NCI-H510A treated with DMSO at 0.1 percent for 48 hours (cell line): ENCODE measurements around the gene TYW3.

ENCODE experiments used
- DNase-seq: peaks from one replicate; lab custom pipeline; 2025; lab: John Stamatoyannopoulos, UW

The TYW3 gene, protein sequence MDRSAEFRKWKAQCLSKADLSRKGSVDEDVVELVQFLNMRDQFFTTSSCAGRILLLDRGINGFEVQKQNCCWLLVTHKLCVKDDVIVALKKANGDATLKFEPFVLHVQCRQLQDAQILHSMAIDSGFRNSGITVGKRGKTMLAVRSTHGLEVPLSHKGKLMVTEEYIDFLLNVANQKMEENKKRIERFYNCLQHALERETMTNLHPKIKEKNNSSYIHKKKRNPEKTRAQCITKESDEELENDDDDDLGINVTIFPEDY

DNA sequence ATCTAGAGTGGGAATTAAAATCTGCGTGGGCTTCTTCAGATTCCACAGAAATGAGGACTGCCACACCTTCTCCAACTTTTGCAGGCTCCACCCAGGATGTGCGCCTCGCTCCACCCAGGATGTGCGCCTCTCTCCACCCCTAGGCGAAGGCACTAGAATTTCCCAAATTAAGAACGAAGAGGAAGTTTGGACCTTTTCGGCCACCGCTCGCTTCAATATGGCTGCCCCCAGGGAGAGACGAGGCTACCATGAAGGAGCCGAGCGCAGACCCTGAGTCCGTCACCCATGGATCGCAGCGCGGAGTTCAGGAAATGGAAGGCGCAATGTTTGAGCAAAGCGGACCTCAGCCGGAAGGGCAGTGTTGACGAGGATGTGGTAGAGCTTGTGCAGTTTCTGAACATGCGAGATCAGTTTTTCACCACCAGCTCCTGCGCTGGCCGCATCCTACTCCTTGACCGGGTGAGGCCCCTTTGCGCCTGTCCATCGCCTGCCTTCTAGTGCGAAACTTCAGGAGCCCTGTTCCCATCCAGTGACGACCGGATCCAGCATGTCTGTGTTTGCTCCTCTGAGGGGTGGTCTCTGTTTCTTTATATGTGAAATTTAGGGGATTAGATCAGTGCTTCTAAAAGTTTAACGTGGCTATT is at the start of gene TYW3, which contains the start of gene CRYZ:
Gene TYW3 (plus strand): TSS at position 193 of the 644 bp plus-strand sequence. CDS start 93 bp downstream, at position 286.
Gene CRYZ (minus strand): TSS at position 91 of the 644 bp plus-strand sequence. CDS start 8,229 bp downstream, outside the sequence.
- DNase-seq, result peak; percentile 97

DNA sequence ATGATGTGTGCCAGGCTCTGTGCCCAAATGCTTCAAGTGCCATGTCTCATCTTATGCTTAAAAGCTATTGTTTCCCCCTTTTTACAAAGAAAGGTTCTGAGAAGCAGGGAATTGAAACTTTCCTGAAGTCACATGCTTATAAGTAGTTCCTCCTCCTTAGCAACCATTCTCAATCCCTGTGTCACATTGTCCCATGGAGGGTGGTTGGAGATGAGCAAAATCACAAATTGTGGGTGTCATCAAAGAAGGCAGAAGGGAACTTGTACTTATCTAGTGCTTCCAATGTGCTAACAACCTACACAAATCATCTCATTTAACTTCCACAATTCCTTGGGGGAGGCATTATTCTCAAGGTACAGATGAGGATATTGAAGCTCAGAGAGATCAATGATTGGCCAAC is 49.3 kb upstream of the TYW3 start:
- no peak for DNase-seq

DNA sequence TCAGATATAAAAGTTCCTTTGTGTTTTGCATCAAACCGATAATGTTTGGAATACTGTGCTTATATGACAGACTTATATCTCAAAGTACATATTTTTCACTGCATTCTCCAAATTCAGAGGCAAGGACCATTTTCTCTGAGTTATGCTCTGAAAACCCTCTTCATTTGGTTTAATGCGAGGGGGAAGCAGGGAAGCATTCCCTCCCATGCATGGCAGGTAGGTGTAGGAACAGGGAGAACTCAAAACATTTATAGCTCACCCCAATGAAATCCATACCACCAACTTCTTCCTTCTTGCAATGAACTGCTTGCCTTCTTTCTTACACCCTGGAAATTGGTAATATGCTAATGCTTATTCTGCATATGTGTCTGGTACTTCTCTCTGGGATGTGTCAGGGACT is 48.7 kb upstream of the TYW3 start:
- no peak for DNase-seq

DNA sequence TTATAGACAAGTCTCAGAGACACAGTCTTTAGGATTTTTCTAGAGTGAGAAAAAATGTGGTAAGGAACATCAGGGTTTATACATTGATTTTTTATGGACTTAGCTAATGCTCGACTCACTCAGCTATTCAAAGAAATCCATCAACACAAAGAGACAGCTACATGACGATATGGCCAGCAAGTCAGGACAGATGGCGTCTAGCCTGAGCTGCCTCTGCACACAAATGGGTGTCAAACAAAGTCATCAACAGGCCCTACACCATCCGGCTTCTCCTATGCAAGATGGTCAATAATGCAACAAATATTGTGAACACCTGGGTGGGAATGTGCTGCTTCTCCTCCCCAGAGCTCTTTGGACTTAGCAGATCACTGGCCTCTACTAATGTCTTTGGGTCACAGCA is 46.0 kb upstream of the TYW3 start:
- no peak for DNase-seq

DNA sequence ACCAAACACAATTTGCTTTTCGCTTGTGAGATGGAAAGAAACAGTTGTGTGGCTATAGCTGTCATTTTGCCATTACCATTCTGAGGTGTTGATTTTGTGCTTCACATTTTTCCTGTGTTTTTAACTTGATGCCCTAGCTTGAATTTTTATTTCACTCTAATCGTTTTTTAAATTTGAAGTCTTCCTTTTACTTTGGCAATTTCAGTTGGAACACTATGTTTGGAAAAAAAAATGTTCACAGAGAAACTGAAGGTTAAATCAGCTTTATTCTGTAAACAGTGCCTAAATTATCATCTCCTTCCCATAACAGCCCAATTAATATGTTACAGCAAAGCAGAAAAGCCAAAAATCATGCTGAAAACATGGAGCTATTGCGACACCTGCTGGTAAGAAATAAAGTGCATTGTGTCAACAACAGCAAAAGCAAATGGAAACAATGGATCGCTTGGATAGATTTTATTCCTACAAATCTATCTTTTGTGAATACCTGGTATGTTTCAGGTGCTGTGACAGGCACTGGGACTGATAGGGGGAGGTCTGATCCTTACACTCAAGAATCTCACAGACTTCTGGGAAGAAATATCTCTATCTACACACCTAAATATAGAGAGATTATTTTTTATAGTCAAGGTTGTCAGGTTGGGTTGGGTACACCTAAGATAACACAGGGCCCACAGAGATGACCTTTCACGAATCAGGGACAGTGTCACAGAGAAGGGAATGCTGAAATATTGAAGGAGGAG is 43.2 kb upstream of the TYW3 start:
- peak; percentile 94 for DNase-seq

DNA sequence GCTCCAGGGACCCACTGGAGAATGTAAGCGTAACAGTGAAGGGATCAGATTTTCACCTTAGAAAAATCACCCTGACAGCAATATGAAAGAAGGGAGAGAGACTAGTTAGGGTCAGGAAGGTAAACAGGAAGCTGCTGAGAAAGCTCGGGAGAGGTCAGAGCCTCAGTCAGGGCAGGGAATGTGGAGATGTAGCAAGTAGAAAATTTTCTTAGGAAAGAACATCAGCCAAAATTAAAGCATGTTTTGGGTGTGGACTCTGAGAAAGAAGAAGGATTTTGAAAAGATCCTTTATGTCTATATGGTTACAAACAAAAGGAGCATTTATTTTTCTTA is 42.6 kb upstream of the TYW3 start:
- DNase-seq, result peak; percentile 71

DNA sequence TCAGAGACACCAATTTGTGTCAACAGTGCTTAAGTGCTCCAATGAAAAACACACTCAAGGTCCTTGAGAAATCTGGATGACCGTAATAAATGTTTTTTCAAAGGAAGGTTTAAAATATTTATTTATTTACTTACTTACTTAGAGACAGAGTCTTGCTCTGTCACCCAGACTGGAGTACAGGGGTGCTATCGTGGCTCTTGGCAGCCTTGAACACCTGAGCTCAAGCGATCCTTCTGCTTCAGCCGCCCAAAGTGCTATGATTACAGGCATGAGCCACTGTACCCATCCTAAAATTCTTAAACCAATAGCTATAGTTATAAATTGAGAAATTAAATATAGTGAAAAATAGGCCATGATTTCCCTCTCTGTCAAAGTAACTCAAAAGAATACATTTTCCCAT is 42.0 kb upstream of the TYW3 start:
- peak; percentile 75 for DNase-seq

DNA sequence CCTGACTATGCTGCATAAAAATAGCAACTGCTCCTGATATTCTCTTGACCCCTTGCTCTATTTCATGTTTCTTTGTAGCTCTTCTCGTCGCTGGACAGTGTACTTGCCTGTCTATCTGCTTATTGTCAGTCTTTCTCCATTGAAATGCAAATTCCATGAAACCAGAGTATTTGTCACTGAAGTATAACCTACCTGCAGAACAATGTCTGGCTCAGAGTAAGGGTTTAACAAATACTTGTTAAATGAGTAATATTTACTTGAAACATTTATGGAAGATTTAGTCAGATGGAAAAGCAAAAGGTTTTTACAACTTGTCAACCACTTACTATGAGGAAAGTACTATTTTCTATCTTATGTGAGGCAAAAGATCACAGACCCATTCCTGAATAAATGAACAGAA is 39.5 kb upstream of the TYW3 start:
- DNase-seq, result no peak

DNA sequence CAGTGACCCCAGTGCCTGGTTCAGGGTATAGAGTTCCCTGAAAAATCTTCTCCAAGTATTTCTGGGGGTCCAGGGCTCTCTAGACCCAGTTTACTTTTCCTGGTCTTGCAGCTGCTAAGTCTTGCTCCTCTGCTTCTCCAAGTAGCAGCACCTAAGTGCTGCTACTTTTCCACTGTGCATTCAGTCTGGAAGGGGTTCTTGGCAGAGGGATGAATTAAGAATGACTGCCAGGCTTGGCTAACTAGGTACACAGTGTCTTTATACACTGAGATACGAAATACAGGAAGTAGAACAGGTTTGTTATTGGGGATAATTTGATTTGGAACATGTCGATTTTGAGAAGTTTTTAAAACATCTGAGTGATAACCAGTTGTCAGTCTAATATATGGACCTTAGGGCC is 35.1 kb upstream of the TYW3 start:
- no peak for DNase-seq

DNA sequence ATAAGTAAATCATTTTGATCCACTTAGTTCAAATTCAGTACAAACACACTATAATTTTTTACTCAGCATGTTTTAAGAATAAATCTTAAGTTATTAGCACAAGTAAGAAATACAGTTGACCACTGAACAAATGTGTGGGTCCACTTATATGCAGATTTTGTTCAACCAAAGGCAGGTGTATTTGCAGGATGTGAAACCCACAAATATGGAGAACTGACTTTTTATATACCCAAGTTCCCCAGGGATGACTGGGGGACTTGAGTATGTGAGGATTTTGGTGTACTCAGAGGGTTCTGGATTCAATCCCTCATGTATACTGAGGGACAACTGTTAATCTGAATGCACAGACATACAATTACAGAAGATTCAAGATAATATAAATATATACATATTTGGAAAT is 33.6 kb upstream of the TYW3 start:
- DNase-seq, result no peak

DNA sequence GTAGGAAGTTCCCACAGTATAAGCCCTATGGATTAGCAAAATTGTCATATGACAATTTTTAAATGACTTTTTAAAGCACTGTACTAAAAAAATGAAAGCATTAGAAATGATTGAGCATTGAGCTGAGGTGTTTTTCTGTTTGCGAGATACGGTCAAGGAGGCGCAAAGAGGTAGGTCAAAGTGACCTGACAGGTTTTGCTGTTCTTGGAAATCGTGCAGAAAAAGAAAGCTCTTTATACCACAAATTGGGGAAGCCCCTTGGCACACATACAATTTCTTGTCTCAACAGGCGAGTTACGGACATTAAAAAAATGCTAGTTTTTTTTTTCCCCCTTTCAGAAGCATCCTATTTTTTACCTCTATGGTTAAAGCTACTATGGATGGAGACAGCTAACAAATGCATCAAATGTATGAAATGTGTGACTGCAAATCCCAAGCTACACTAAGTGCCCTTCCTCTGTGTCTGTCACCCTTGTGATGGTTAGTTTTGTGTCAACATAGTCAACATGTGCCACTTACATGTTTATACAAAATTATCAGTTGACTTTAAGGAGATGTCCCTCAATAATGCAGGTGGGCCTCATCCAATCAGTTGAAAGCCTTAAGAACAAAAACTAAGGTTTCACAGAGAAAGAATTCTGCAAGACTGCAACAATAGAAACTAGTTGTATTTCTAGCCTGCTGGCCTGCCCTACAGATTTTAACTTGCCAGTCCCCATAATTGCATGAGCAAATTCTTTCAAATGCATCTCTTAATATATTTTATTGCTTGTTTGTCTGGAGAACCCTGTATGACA is 29.4 kb upstream of the TYW3 start:
- no peak for DNase-seq

DNA sequence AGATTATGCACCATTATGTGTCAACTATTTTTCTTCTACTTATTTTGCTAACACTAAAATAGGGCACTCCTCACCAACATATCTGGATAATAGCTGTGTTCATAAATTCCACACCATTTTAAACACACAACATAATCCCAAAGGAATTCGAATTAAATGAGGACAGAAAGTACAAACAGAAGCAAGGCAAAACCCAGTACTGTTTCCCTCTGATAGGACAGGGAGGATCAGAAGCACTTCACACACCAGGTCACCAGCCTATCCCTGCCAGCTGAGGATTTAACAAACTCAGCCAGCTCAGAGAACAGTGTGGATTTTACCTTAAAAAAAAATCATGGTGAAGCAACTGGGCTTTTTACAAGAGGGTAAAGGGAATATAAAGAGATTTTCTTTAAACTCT is 20.1 kb upstream of the TYW3 start:
- no peak for DNase-seq

DNA sequence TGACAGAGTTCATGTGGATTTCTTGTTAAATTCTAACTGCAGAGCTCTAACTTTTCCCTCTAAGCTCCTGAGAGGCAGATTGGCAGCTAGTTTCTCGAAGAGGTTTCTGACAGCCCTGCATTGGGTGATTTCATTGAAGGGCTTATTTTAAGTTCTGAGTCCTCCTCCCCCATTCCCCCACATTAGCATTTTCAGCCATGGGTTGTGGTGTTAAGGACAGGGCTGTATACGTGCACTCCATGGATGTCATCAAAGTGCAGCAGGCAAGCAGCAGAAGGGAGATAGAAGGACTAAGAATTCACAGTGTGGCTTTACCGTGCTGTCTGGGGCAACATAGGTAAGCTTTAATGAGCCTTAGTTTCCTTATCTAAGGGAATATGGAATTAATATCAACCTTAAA is 19.1 kb upstream of the TYW3 start:
- DNase-seq, result no peak

DNA sequence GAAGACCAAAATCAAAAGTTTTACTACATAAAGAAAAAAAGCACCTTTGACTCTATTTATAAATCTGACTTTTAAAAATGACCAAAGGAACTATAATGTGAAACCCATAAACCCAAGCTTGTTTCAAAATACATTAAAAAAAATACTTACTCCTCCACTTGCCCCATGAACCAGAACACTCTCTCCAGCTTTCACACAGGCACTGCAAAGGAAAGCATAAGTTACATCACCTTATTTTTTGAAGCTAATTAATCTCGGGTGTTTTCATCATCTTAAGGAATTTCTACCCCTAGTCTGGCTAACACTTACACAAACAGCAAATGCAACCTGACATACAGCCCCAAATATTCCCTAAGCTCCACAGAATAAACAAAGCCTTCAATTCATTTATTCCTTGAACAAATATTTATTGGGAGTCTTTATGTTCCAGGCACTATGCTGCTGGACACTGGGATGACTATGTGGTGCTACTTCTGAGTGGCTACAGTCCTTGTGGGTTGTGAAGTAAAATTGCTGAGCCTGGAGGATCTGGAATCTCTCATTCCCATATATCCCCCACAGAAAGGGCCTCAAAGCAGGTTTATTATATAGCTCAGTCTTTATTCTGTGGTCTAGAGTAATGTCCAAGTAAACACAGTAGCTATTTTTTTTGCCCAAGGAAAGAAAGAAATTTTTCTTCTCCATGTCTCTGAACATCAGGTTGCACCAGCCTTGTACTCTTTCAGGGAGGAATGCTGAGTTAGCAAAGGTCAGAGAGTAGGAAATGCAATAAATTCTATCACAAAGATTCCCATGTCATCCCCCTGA is 18.3 kb upstream of the TYW3 start:
- no peak for DNase-seq

DNA sequence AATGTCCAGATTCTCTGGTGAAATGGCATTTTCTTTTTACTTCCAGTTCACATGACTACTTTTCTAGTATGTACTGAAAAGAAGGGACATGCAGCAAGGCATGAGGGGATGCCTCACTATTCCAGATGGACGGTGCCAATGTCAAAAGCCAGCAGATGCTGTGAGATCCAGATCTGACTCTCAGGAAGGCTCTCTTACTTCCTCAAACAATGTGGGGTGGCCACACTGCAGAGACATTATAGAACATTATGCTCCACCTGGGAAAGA is 17.8 kb upstream of the TYW3 start:
- DNase-seq, result no peak

DNA sequence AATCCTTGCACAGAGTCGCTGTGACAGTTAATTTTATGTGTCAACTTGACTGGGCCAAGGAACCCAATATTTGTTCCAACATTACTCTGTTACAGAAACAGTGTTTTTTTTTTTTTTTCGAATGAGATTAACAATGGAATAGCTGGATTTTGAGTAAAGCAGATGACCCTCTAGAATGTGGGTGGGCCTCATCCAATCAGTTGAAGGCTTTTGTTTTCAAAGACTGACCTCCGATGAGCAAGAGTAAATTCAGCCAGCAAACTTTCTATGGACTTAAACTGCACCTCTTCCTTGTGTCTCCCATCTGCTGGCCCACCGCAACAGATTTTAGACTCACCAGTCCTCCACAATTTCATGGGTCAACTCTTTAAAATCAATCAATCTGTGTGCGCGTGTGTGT is 17.1 kb upstream of the TYW3 start:
- DNase-seq, result no peak

DNA sequence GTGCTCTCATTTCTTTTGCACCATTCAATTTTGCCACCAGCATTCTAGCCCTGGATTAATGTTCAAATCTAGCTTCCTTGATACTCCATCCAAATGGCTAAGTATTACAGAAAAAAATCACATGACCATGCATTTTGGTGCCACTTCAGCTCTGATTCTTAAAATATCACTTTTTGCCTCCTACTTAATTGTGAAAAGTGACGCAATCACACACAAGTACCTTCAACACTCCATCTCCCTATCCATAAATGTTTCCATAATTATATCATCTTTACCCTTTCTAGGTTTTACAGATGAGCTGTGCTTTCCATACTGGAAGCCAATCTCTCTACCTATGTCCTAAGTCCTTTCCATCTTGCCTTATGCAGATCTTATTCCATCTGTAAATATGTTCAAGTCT is 16.1 kb upstream of the TYW3 start:
- no peak for DNase-seq

DNA sequence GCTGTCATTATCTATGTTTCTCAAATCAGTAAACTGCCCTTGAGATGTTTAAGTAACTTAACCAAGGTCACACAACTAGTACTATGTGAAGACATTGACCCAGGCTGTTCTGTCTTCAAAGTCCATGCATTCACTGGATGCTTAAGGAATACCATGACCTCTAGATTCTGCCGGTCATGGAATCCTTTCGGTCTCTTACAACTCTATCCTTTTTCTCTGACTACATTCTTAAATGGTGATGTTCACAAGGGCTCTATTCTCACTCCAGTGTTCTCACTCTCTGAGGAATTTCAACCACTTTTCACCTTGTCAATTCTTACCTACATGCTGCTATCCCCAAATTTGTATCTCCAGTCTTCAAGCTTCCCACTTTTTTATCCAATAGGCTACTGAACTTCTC is 15.3 kb upstream of the TYW3 start:
- no peak for DNase-seq

DNA sequence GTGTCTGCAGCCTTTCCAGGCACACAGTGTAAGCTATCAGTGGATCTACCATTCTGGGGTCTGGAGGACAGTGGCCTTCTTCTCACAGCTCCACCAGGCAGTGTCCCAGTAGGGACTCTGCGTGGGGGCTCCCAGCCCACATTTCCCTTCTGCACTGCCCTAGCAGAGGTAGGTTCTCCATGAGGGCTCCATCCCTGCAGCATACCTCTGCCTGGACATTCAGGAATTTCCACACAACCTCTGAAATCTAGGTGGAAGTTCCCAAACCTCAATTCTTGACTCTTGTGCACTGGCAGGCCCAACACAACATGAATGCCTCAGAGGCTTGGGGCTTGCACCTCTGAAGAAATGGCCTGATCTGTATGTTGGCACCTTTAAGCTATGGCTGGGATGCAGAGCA is 6.9 kb upstream of the TYW3 start:
- DNase-seq, result no peak

DNA sequence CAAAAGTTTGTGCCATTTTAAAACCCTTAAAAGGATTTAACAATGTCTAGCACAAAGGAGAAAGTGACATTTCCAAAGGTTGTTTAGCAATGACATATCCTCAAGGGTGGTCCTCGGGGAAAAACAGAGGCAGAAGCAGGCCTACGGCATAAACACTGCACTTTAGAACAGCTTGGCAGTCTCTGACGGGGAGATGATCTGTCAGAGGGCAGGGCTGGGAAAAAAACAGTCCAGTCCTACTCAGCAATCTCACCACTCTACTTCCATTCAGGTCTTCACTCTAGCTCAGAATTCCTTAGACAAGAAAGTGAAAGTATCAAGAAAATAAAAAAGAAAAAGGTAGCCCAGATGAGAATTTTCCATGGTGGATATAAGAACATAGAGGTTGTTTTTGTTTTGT is 4.2 kb upstream of the TYW3 start:
- no peak for DNase-seq

DNA sequence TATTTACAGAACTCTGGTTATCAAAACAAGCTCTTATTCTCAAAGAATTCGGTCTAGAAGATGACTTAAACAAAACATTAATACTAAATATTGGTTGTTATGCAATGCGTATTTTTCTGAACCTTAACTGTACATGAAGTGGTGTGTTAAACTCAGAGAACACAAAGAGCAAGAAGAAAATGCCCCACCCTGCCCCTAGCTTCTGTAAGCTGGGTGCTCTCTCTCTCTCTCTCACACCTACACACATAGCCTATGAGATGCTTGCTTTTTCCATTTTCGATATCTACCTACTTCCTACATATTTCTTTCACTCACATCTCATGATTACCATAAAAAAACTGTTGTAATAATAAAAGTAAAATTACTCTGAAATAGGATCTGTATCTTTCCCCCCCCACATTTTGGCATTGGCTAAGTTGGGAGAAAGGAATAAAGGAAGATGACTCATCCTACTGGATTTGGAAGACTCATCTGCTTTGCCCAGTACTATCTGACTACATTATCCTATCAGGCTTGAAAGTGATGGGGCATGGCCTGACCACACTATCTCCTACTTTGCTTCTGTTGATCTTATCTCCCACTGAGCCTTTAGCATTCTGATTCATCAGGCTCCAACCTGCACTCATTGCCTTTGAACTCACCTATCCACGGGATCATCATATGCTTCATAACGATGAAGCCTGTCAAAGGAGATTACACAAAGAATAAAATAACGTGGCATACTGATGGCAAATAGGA is 3.0 kb upstream of the TYW3 start:
- no peak for DNase-seq
